Activated T-cell treated with anti-CD3 and anti-CD28 coated beads for 4 hours (primary cell): ENCODE data around the gene TNK1.
A peak's percentile ranks its signal among the peaks of the same experiment; 100 is the strongest.
"Not testable (repeated sequence)": the region's sequence is repeated elsewhere in the genome, so short reads cannot be mapped to it uniquely, and the experiment has no call there.

Source experiments
- DNase-seq: peaks from one replicate; pipeline ENCODE4 v3.0.0-alpha.2; 2020

TNK1 gene

DNA sequence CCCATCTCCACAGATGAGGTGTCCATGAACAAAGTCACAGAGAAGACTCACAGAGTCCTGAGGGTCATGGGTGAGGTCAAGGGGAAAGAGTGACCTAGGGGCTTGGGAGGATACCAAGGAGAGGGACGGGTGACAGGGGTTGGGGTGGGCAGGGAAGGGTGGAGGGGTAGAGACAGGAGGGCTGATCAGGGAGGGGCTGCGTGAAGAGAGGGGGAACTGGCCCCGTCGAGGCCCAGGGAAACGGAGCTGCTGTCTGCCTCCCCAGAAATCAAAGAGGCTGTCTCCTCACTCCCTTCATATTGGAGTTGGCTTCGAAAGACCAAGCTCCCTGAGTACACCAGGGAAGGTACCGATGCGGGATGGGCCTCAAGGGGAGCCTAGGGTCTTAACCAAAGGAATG is 25.3 kb upstream of the TNK1 start:
- no peak for DNase-seq

GRCh38 chr17:7356072-7356549 is 24.8 kb upstream of the TNK1 start:
- DNase-seq: peak; percentile 79

DNA sequence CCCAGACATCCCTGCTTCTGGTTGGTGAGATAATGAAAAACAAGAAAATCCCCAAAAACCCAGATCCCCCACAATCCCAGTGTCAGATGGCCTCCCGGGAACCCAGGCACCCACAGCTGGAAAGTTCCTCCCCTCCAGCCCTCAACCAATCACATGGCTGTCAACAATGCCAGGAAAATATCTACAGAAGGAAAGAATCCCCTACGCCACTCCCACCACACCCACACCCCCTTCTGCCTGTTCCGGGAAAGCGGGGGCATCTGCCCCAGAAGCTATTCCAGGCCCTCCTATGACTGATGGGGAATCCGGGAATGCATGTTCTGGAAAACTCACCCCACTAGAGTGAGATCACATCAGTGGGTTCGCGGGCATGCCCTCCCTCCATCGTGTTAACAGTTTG is 24.1 kb upstream of the TNK1 start:
- no peak for DNase-seq

DNA sequence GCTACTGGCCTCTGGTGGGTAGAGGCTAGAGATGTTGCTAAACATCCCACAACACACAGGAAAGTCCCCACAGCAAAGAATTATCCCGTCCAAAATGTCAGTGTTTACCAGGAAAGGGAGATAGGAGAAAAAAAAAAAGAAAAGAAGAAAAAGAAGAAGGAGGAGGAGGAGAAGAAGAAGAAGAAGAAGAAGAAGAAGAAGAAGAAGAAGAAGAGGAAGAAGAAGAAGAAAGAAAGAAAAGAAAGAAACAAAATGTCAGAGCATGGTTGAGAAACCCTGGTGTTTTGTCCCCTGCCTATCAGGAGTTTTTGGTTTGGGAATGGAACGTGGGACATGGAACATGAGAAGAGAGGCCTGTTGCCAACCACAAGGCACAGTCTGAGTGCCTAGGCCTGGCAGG is 23.5 kb upstream of the TNK1 start:
- DNase-seq: no peak

GRCh38 chr17:7361906-7362305 is 19.0 kb upstream of the TNK1 start:
- DNase-seq: no peak

DNA sequence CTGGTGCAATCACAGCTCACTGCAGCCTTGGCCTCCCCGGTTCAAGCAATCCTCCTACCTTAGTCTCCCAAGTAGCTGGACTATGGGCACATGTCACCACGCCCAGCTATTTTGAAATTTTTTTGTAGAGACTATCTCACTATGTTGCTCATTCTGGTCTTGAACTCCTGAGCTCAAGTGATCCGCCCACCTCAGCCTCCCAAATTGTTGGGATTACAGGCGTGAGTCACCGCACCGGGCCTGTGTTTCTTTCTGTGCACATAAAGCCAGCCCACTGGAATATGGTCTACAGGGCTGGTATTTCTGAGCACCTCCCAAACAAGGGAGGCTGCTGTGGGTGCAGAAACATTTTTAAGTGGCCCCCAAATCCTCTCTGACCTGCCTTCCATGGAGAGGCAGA is 17.6 kb upstream of the TNK1 start:
- no peak for DNase-seq

DNA sequence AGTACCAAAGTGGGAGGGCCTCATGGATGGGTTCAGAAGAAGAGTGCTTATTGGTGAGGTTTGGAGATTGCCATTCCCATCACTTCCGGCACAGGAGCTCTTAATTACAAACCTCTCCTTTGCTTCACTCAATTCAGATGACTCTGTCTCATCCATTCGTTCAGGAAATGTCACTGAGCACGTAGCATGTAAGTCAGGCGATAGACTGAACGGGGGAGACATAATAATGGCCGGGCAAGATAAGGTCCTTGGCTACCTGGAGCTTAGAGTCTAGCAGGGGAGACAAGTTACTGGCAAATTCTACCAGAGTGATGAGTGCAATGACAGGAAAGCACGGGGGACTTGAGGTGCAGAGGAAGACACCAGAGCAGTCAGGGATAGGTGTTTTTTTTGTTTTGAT is 14.9 kb upstream of the TNK1 start:
- DNase-seq: not testable (repeated sequence)

DNA sequence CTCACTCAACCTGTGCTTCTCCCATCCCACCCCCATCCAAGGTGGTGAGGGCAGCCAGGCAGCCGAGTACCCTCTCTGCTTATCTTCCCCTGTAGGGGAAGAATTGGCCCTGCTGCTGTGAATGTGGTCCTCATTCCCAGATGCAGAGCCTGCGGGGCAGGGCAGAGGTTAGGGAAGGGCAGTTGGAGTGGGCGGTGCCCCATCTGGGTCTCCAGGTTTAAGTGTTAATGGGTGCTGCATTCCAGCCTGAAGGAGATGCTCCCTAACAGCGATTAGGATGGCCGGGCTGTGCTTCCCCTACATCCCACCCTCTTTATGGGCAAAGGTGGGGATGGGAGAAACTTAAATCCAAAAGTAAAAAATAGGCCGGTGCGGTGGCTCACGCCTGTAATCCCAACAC is 13.8 kb upstream of the TNK1 start:
- no peak for DNase-seq

DNA sequence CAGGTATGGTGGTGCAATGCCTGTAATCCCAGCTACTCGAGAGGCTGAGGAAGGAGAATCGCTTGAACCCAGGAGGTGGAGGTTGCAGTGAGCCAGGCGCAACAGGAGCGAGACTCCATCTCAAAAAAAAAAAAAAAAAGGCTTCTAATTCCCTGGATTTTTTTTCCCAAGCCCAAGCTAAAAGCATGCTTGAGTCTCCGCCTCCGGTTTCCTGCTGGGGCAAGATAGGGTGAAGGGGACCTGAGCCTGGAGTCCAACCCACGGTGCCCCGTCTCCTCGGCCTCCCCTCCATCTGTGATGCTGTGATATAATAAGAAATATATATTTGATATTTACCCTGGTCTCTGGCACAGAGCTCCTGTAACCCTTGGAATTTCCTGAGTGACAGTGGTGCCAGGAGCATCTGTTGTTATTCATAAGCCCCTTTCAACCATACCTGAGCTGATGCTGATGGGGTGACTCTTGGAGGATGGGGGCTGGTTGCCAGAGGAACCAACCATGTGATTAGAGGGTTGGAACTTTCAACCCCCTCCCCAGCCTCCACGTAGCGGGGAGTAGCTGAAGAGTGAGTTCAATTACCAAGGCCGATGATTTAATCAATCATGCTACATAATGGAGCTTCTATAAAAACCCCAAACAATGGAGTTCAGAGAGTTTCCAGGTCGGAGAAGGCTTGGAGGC is 12.8 kb upstream of the TNK1 start:
- no peak for DNase-seq

GRCh38 chr17:7368599-7368994 is 12.3 kb upstream of the TNK1 start:
- DNase-seq: not testable (repeated sequence)

DNA sequence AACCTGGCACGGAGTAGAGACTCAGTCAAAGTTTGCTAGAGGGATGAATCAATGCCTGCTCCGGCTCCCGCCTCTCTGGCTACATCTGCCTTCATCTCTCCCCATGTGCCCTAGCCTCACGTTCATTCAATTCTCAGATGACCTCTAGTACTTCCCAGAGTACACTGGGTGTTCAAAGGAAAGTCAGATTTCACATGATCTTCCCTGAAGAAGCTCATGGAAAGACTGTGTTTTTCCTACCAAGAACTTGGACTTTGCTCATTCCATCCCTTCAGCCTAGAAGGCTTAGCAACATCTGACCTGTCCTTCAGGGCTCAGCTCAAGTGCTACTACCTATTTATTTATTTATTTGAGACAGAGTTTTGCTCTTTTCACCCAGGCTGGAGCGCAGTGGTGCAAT is 11.1 kb upstream of the TNK1 start:
- no peak for DNase-seq

DNA sequence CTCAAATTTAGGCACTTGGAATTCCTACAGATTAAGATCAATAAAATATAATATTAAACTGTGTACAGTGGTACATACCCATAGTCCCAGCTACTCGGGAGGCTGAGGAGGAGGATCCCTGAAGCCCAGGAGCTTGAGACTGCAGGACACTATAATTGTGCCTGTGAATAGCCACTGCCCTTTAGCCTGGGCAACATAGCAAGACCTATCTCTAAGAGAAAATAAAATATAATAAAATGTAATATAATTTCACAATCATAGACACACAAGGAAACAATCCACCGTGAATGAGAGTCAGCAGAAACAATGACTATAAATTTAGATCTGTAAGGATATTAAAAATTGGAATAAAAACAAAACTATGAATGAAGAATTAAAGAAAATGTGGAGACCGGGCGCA is 10.0 kb upstream of the TNK1 start:
- no peak for DNase-seq

- no peak for DNase-seq
These were observed 6.5 kb upstream of the TNK1 start for GRCh38 chr17:7374353-7374752.

- no peak for DNase-seq
These were observed 1.8 kb upstream of the TNK1 start for GRCh38 chr17:7379134-7379533.

DNA sequence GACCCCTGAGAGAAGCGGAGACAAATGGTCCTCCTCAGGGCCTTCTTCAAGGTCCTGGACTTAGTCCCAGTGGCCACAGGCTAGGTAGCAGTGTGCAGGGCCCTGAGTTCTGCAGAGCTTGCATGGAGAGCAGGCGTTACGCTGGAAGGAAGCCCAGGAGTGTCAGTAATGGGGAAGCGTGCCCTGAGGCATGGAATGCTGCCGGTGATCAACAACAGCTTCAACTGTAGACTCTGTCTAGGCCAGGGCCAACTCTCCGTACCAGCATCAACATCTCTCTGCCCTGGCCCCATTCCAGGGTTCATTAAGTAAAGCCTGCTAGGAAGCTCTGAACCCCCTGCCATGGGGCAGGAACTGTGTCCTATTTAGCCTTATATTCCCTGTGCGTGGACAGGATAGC is 568 bp upstream of the TNK1 start:
- DNase-seq: no peak

DNA sequence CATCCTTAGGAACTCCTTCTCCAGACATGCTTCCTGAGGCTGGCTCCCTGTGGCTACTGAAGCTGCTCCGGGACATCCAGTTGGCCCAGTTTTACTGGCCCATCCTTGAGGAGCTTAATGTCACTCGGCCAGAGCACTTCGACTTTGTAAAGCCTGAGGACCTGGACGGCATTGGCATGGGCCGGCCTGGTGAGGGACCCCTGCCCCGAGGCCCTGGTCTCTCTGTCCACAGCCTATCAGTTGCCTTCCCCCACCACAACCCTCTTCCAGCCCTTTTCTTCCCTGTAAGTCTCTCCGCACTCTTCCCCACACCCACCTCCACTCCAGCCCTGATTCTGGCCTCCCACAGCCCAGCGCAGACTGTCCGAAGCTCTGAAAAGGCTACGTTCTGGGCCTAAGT is 2.0 kb downstream of the TNK1 start:
- DNase-seq: no peak

DNA sequence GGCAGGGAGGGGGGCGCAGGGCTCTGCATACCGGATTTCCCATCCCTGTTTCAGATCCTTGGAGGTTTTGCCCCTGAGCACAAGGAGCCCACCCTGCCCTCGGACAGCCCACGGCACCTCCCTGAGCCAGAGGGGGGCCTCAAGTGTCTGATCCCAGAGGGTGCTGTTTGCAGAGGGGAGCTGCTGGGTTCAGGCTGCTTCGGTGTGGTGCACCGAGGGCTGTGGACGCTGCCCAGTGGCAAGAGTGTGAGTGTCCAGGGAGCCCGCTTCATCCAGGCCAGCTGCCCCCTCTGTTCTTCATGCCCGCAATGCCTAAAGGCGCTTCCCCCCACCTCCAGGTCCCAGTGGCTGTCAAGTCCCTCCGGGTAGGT is 2.5 kb downstream of the TNK1 start:
- DNase-seq: no peak

- peak; percentile 64 for DNase-seq
These were observed 3.0 kb downstream of the TNK1 start for GRCh38 chr17:7383742-7384488.

DNA sequence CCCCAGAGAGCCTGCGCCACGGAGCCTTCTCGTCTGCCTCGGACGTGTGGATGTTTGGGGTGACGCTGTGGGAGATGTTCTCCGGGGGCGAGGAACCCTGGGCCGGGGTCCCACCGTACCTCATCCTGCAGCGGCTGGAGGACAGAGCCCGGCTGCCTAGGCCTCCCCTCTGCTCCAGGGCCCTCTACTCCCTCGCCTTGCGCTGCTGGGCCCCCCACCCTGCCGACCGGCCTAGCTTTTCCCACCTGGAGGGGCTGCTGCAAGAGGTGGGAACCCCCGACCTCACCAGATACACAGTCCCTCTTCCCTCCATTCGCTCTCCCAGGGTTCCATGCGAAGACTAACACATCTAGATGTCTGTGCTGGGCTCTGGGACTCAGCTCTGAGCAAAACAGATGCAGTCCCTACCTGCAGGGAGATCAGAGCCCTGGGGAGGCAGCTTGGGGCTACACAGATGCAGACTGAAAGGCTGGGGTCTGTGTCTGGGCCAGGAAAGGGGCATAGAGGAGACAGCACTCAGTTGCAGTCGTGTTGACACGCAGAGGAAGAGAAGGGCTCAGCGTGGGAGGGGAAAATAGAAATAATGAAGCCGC is 3.7 kb downstream of the TNK1 start:
- no peak for DNase-seq

GRCh38 chr17:7388856-7389255 is 8.0 kb downstream of the TNK1 start:
- no peak for DNase-seq

DNA sequence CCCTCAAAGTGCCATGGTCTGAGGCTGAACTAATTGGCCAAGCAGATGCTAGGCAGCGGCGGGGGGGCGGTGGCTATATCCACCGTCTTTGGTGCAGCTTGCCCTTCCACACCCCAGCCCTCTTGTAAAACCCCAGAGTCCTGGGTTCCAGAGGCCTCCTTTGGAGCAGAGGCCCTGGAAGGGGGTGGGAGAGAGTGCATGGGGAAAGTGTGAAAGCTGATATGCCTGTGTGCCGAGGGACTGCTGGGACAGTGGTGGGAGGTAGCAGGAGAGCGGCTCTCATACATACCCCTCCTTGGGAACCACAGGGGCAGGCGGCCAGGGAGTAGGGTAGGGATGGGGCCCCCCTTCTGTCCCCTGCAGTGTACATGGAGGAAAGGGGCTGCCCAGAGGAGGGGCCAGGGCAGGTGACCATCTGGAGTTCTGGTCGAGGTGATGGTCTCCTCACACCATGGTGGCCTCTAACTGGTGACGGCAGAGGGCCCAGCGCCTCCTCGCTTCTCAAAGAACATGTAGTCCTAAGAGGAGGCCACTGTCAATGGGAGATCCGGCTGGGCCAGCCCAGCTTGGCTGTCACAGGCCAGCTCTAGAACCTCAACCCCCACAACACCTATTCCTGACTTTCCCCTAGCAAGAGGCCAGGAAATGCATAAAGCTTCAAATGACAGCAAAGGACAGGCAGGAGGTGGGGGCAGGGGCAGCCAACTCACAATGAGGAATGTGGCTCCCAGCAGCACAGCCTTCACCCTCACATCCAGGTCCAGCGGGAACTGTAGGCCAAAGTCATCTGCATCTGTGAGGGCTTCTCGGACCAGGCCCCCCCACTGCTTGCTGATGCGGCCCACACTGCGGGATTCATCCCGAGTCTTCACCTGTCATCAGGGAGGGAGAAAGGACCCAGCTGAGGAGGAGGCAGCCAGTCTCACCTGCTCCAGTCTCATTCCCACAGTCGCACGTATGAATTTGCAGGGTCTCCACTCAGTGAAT is 9.3 kb downstream of the TNK1 start:
- no peak for DNase-seq

DNA sequence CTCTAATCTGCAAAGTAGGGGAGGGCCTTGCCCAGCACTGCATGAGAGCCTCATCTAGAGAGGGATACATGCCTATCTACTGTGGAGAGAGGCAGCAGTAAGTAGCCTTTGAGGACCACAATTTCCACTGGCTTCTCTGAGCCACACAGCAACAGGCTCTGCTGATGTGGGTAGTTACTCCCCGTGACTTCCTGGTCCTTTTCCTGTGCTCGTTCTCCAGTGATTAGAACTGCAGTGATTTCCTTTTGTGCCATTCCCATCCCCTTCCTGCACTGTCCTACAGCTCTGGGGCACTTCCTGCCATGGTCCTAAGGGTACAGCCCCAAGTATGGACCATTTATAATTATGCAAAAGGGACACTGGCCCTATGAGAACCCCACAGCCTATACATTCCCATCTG is 10.4 kb downstream of the TNK1 start:
- no peak for DNase-seq
